HUDEP-2 (cell line): ENCODE results near the gene FDX2.

Source experiments
- DNase-seq, 76 experiments: peaks; one replicate each; lab custom pipeline; 2025; ENCODE audit not compliant: unreplicated experiment in 76 of 76; lab: John Stamatoyannopoulos, UW

Gene FDX2

GRCh38 chr19:10260141-10260584, 55.7 kb downstream of the FDX2 start:
- no peak for DNase-seq
